ENCODE results near the gene LHFPL3.

GRCh38 chr7:104795616-104796398 is 467.4 kb downstream of the LHFPL3 start:
- no peak for TF ChIP-seq CTCF (conservative IDR thresholded peaks at IDR 0.05; ENCODE audit: low read length)
- no peak for TF ChIP-seq EZH2phosphoT487 (IDR thresholded peaks at IDR 0.05; ENCODE audit: borderline replicate concordance, low read depth, low read length)

Measured in OCI-LY7 (cell line).